ENCODE data around the gene PHACTR3. TPM values are rescaled to one million over a fixed set of nuclear protein-coding genes. Genes with fewer than 3 reads are reported as not detected.

PHACTR3 gene
- total RNA-seq, 1 donor from 2014 or later, result 6.9 TPM

GRCh38 chr20:59735486-59735885 is 131.1 kb downstream of the PHACTR3 start:
- no peak for DNase-seq

- no peak for DNase-seq
Observed at GRCh38 chr20:59735917-59736316, 131.6 kb downstream of the PHACTR3 start.

GRCh38 chr20:59736366-59736765 is 132.0 kb downstream of the PHACTR3 start:
- DNase-seq, result no peak

- DNase-seq, result no peak
Observed at GRCh38 chr20:59737073-59737666, 132.8 kb downstream of the PHACTR3 start.

GRCh38 chr20:59737816-59738215 is 133.5 kb downstream of the PHACTR3 start:
- no peak for DNase-seq

GRCh38 chr20:59738851-59739250 is 134.5 kb downstream of the PHACTR3 start:
- no peak for DNase-seq

- no peak for DNase-seq
Observed at GRCh38 chr20:59740621-59741020, 136.3 kb downstream of the PHACTR3 start.

- DNase-seq, result no peak
Observed at GRCh38 chr20:59741073-59741472, 136.7 kb downstream of the PHACTR3 start.

GRCh38 chr20:59742351-59743095 is 138.2 kb downstream of the PHACTR3 start:
- no peak for DNase-seq

- no peak for DNase-seq
Observed at GRCh38 chr20:59743308-59743707, 139.0 kb downstream of the PHACTR3 start.

- no peak for DNase-seq
Observed at GRCh38 chr20:59743767-59744485, 139.6 kb downstream of the PHACTR3 start.

- no peak for DNase-seq
Observed at GRCh38 chr20:59744756-59745155, 140.4 kb downstream of the PHACTR3 start.

- no peak for DNase-seq
Observed at GRCh38 chr20:59745201-59745600, 140.9 kb downstream of the PHACTR3 start.

- DNase-seq, result no peak
Observed at GRCh38 chr20:59745716-59746115, 141.4 kb downstream of the PHACTR3 start.

- no peak for DNase-seq
Observed at GRCh38 chr20:59746155-59746554, 141.8 kb downstream of the PHACTR3 start.

GRCh38 chr20:59747671-59748515 is 143.6 kb downstream of the PHACTR3 start:
- no peak for DNase-seq

- DNase-seq, result peak; percentile 96
Observed at GRCh38 chr20:59748619-59749191, 144.4 kb downstream of the PHACTR3 start.

- DNase-seq, result peak; percentile 86
Observed at GRCh38 chr20:59749301-59749700, 145.0 kb downstream of the PHACTR3 start.

- no peak for DNase-seq
Observed at GRCh38 chr20:59750209-59750840, 146.0 kb downstream of the PHACTR3 start.

GRCh38 chr20:59751075-59751711 is 146.9 kb downstream of the PHACTR3 start:
- DNase-seq, result peak; percentile 45

GRCh38 chr20:59752101-59752586 is 147.8 kb downstream of the PHACTR3 start:
- DNase-seq, result no peak
